SK-N-SH (cell line): ENCODE data around the gene TBL3. TPM values are rescaled to one million over a fixed set of nuclear protein-coding genes. Genes with fewer than 3 reads are reported as not detected.

ENCODE experiments used
- CTCF ChIA-PET: fragments of 300-600, 350-600 bp; formaldehyde crosslinking; extraction: SDS; loops from one replicate; lab custom pipeline; 2021; lab: Yijun Ruan, JAX
- POLR2A ChIA-PET: fragments of 350-600 bp; sonication (Branson Sonifier 250); formaldehyde crosslinking; extraction: SDS; loops from one replicate; lab custom pipeline; 2020; ENCODE audit warnings: antibody characterized with exemption, inconsistent platforms; lab: Yijun Ruan, JAX
- DNase-seq: peaks from one replicate; pipeline ENCODE4 v3.0.0; 2012
- H2AFZ ChIP-seq: fragments of 200-600 bp; sonication (generic); 2 replicates; pipeline ENCODE4 v1.8.1; 2016; ENCODE audit warnings: antibody characterized with exemption, mild to moderate bottlenecking, low read depth
- H3F3A ChIP-seq: fragments of 200-600 bp; sonication (generic); replicated peaks from 2 replicates; pipeline ENCODE3; 2016; ENCODE audit warnings: antibody characterized with exemption, mild to moderate bottlenecking; ENCODE audit not compliant: insufficient read depth
- H3K27ac ChIP-seq, 2 experiments: fragments of 200-500 bp in 1 of 2; fragments of 200-600 bp in 1 of 2; sonication (Bioruptor generic) in 1 of 2; sonication (generic), shearing (Covaris generic) in 1 of 2; 2 replicates each; pipeline versions ENCODE4 v1.5.1 to v1.6.1; 2014 to 2016; ENCODE audit warnings: low read depth in 2 of 2, inconsistent platforms in 1 of 2, low read length in 1 of 2, mild to moderate bottlenecking in 1 of 2, mixed read lengths in 1 of 2
- H3K27me3 ChIP-seq: fragments of 200-600 bp; sonication (generic), shearing (Covaris generic); 2 replicates; pipeline ENCODE4 v1.6.1; 2016; ENCODE audit warnings: mixed run types; ENCODE audit not compliant: insufficient read depth
- H3K36me3 ChIP-seq, 2 experiments: fragments of 200-500 bp in 1 of 2; fragments of 200-600 bp in 1 of 2; sonication (Bioruptor generic) in 1 of 2; sonication (generic) in 1 of 2; replicated peaks in 1 of 2; 2 replicates each; pipeline versions ENCODE3 to v1.5.1; 2014 to 2016; ENCODE audit warnings: low read length in 1 of 2, mild to moderate bottlenecking in 1 of 2; ENCODE audit not compliant: insufficient read depth in 2 of 2, control insufficient read depth in 1 of 2
- H3K4me1 ChIP-seq, 2 experiments: fragments of 200-500 bp in 1 of 2; fragments of 200-600 bp in 1 of 2; sonication (Bioruptor generic) in 1 of 2; sonication (generic), shearing (Covaris generic) in 1 of 2; 2 replicates each; pipeline versions ENCODE4 v1.5.1 to v1.6.1; 2014 to 2016; ENCODE audit warnings: low read depth in 1 of 2, low read length in 1 of 2, mixed run types in 1 of 2; ENCODE audit not compliant: insufficient read depth in 2 of 2, control insufficient read depth in 1 of 2
- H3K4me2 ChIP-seq: fragments of 200-600 bp; sonication (generic), shearing (Covaris generic); 2 replicates; pipeline ENCODE4 v1.6.1; 2017; ENCODE audit warnings: mixed run types
- H3K4me3 ChIP-seq, 2 experiments: fragments of 200-500 bp in 1 of 2; fragments of 200-600 bp in 1 of 2; sonication (Bioruptor generic) in 1 of 2; sonication (generic), shearing (Covaris generic) in 1 of 2; 2 replicates each; pipeline versions ENCODE4 v1.5.1 to v1.8.1; 2014 to 2016; ENCODE audit warnings: low read depth in 2 of 2, inconsistent platforms in 1 of 2, low read length in 1 of 2, mild to moderate bottlenecking in 1 of 2, mixed read lengths in 1 of 2, moderate library complexity in 1 of 2
- H3K79me2 ChIP-seq: fragments of 200-600 bp; sonication (generic); 2 replicates; pipeline ENCODE4 v1.8.1; 2017; ENCODE audit warnings: mild to moderate bottlenecking; ENCODE audit not compliant: insufficient read depth
- H3K9ac ChIP-seq: fragments of 200-600 bp; sonication (generic); 2 replicates; pipeline ENCODE4 v1.6.1; 2017; ENCODE audit warnings: mixed run types
- H3K9me2 ChIP-seq: fragments of 200-600 bp; sonication (generic); 2 replicates; pipeline ENCODE4 v1.6.1; 2017; ENCODE audit warnings: mixed run types
- H3K9me3 ChIP-seq: fragments of 200-600 bp; sonication (generic); 2 replicates; pipeline ENCODE4 v1.6.1; 2017; ENCODE audit warnings: mixed run types, mild to moderate bottlenecking, moderate library complexity
- H4K20me1 ChIP-seq: fragments of 200-600 bp; sonication (generic); 2 replicates; pipeline ENCODE4 v1.6.1; 2017; ENCODE audit warnings: mild to moderate bottlenecking, mixed run types; ENCODE audit not compliant: insufficient read depth
- GATA2 ChIP-seq: sonication (generic); formaldehyde crosslinking; IDR thresholded peaks from 2 replicates; pipeline ENCODE4 v1.5.0; 2020; ENCODE audit warnings: mild to moderate bottlenecking, missing genetic modification reagents
- POLR2AphosphoS5 ChIP-seq: IDR thresholded peaks from 2 replicates; pipeline ENCODE4 v1.6.1; 2012; ENCODE audit warnings: low read depth, low read length
- RAD21 ChIP-seq: IDR thresholded peaks from 2 replicates; pipeline ENCODE4 v1.6.1; 2012; ENCODE audit warnings: mild to moderate bottlenecking, low read length
- RCOR1 ChIP-seq: fragments of 150-350 bp; IDR thresholded peaks from 2 replicates; pipeline ENCODE4 v1.6.1; 2017; ENCODE audit warnings: antibody characterized with exemption, low read length
- SMC3 ChIP-seq: IDR thresholded peaks from 2 replicates; pipeline ENCODE4 v1.6.1; 2012; ENCODE audit warnings: low read depth, low read length, improper control_type of control experiment
- TAF1 ChIP-seq: IDR thresholded peaks from 2 replicates; pipeline ENCODE4 v1.6.1; 2012; ENCODE audit warnings: low read depth, mild to moderate bottlenecking, low read length, moderate library complexity, borderline replicate concordance
- WGBS: methylation state at CpG from one replicate; pipeline ENCODE4 v1.1.6; 2017; ENCODE audit warnings: low lambda C conversion rate; 5-methylcytosine and 5-hydroxymethylcytosine counted together
- polyA plus RNA-seq, 3 experiments: library from polyadenylated mRNA; depleted of rRNA; stranded (reverse); fragments of >200 nt; gene quantifications; 2 replicates each; pipeline ENCODE4 v1.2.3, GENCODE V29; 2012
- TF ChIP-seq, protein P1 (sequence below): fragments of 200-600 bp; sonication (generic); IDR thresholded peaks from 2 replicates; pipeline ENCODE4 v1.6.1; 2017; ENCODE audit warnings: antibody characterized with exemption, mild to moderate bottlenecking, moderate library complexity
- TF ChIP-seq, protein P2 (sequence below): IDR thresholded peaks from 2 replicates; pipeline ENCODE4 v1.4.0; 2012; ENCODE audit warnings: low read depth

Gene TBL3
- polyA plus RNA-seq, 1 of the 3 experiments (the other 2 are of a cell fraction) = 37.1 TPM

DNA sequence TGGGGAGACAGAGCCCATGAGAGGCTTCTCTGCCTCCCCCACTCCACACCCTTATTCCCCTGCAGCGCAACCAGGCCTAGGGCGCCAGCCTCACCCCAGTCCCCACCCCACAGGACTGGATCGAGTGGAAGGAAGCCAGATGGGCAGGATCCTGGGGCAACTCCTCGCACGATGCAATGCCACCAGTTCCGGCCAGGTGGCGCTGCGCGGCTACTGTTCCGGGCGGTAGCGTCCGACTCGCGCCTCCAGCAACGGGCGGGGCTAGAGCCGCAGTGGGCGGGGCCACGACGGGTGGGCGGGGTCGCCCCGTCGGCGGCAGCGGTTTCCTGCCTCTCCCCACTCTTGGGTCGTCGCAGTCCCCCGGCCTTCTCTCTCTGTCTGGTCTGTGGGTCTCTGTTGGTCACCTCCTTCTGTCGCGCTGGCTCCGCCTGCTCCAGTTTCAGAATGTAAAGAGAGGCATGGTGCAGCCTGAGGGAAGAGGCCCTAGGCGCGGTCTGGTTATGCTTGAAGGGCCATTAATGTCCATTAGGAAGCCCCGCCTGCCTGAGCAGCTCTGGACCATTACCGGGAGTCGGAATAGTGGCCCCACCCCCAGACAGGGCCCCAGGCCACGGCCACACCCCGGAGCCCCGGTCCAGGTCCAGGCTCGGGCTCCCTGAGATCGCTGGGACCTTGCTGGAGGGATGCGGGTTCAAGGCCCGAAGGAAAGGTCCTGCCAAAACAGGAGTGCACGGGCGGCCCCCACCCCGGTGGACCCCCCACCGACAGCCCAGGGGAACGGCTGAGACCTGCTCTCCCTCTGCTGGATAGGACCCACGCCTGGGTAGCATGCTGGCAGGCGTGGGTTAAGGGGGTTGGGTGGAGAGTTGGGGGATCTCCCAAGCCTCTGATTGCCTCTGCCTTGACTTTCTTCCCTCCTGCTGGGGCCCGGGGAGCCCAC, 51.5 kb downstream of the TBL3 start:
- Histone ChIP-seq H3K4me3 (peak overlapping the region; percentile 40 to 65), H3K27ac (peak overlapping the region; percentile 65 to 86), H3K4me2 (peak overlapping the region; percentile 97), H3K9me2 (no peaks in the 10 kb centered on the region), H3K9me3 (no peaks in the 10 kb centered on the region), H4K20me1 (peaks cover 8% of the 10 kb centered on the region; the same call in 1 of the 2 replicates), H3K27me3 (peaks cover 4% of the 10 kb centered on the region; the same call in 1 of the 2 replicates), H2AFZ (peak overlapping the region; percentile 93), H3K36me3 (no peaks in the 10 kb centered on the region), H3F3A (peaks cover 9% of the 10 kb centered on the region), H3K4me1 (peaks cover 7 to 29% of the 10 kb centered on the region in 2 experiments; a peak in 2 of 4 replicates), H3K79me2 (peaks cover 14% of the 10 kb centered on the region; the same call in 1 of the 2 replicates), H3K9ac (peak overlapping the region; percentile 59; the same call in 1 of the 2 replicates)
- CTCF ChIA-PET = interaction anchor here (0.6 to 6.5 kb wide), 36 partner anchors 9 to 460 kb away, joined by 3 to 68 read pairs (median 5); partner anchors contain the start of genes NTHL1, PKD1, RAB26 and SYNGR3
- TF ChIP-seq TAF1 (no peak), RCOR1 (peak; percentile 24; the same call in 1 of the 2 replicates), GATA2 (CRISPR knock-in tag) (no peak), POLR2AphosphoS5 (peak; percentile 45; the same call in 1 of the 2 replicates), RAD21 (peak; percentile 94), SMC3 (peak; percentile 94)
- TF ChIP-seq, protein P1, sequence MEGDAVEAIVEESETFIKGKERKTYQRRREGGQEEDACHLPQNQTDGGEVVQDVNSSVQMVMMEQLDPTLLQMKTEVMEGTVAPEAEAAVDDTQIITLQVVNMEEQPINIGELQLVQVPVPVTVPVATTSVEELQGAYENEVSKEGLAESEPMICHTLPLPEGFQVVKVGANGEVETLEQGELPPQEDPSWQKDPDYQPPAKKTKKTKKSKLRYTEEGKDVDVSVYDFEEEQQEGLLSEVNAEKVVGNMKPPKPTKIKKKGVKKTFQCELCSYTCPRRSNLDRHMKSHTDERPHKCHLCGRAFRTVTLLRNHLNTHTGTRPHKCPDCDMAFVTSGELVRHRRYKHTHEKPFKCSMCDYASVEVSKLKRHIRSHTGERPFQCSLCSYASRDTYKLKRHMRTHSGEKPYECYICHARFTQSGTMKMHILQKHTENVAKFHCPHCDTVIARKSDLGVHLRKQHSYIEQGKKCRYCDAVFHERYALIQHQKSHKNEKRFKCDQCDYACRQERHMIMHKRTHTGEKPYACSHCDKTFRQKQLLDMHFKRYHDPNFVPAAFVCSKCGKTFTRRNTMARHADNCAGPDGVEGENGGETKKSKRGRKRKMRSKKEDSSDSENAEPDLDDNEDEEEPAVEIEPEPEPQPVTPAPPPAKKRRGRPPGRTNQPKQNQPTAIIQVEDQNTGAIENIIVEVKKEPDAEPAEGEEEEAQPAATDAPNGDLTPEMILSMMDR = peak; percentile 89
- TF ChIP-seq, protein P2, sequence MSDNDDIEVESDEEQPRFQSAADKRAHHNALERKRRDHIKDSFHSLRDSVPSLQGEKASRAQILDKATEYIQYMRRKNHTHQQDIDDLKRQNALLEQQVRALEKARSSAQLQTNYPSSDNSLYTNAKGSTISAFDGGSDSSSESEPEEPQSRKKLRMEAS = 0 out of 2 replicates have a peak, but pooled peaks have one; percentile 18
- DNase-seq = peak; percentile 97
- 32% methylated on average over 26 of the region's 53 CpGs for WGBS
- POLR2A ChIA-PET = interaction anchor here (0.7 to 1.5 kb wide), 4 partner anchors 19 to 132 kb away, joined by 3 to 6 read pairs (median 4); partner anchors contain the start of genes NTHL1, RPS2, TRAF7 and TSC2

DNA sequence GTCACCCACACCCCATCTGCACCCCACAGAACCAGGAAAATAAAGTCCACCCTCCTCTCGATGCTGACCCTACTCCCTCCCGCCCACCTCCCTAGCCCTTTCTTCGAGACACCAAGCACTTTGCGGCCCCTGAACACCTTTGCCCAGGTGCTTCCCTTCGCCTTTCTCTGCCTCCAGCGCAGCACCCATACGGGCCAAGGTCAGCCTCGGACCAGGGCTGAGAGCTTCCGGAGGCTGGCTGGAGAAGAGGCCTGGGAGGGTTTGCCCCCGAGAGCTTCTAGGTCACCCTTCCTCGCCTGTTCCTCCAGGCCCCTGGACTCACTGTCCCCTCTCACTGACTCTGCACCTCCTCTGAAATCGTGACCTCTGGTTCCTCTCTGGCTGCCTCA, 52.2 kb downstream of the TBL3 start:
- ChIA-PET POLR2A (no interaction called here), CTCF (interaction anchor here (0.6 to 6.5 kb wide), 17 partner anchors 9 to 460 kb away, joined by 3 to 68 read pairs (median 6); partner anchors contain the start of genes NTHL1, RAB26 and TSC2)
- H3K9ac ChIP-seq = no peak overlapping the region
- TF ChIP-seq RCOR1 = no peak
- TF ChIP-seq, protein P2 = no peak
- H3K27ac ChIP-seq = no peak overlapping the region; a peak in 1 of 4 replicates
- DNase-seq = no peak
- H3K36me3 ChIP-seq = no peaks in the 10 kb centered on the region
- WGBS = 97% methylated on average over 12 of the region's 12 CpGs
- H4K20me1 ChIP-seq = peaks cover 8% of the 10 kb centered on the region; the same call in 1 of the 2 replicates
- H3K27me3 ChIP-seq = peaks cover 4% of the 10 kb centered on the region; the same call in 1 of the 2 replicates
- H3K4me2 ChIP-seq = peak overlapping the region; percentile 97; the same call in 1 of the 2 replicates
- H3K79me2 ChIP-seq = peaks cover 15% of the 10 kb centered on the region; the same call in 1 of the 2 replicates
- no peaks in the 10 kb centered on the region for H3K9me2 ChIP-seq
- peaks cover 7 to 29% of the 10 kb centered on the region in 2 experiments; a peak in 2 of 4 replicates for H3K4me1 ChIP-seq
- no peaks in the 10 kb centered on the region for H3K9me3 ChIP-seq
- no peak overlapping the region for H2AFZ ChIP-seq
- H3K4me3 ChIP-seq = no peak overlapping the region
- peaks cover 9% of the 10 kb centered on the region for H3F3A ChIP-seq
